B cell (primary cell): ENCODE results near the gene ACAP1. TPM values are rescaled to one million over a fixed set of nuclear protein-coding genes. Genes with fewer than 3 reads are reported as not detected.
A peak's percentile ranks its signal among the peaks of the same experiment; 100 is the strongest.

ENCODE experiments used
- ATAC-seq: fragments of 200-7000 bp; cut with Tn5 transposase; one replicate; pipeline ENCODE4 v1.10.0; 2021; ENCODE audit warnings: low read depth, mild to moderate bottlenecking, moderate number of reproducible peaks, moderate library complexity
- CTCF ChIA-PET: fragments of 350-600 bp; sonication (Branson Sonifier 250); formaldehyde crosslinking; loops from one replicate; lab custom pipeline; 2021; ENCODE audit warnings: antibody characterized with exemption, inconsistent platforms; lab: Charles Lee
- POLR2A ChIA-PET: fragments of 350-600 bp; sonication (Branson Sonifier 250); formaldehyde crosslinking; loops from one replicate; lab custom pipeline; 2021; ENCODE audit warnings: antibody characterized with exemption; lab: Charles Lee
- DNase-seq: peaks from one replicate; pipeline ENCODE4 v3.0.0; 2013
- H2AFZ ChIP-seq: 2 replicates; pipeline ENCODE4 v1.6.1; 2012; ENCODE audit warnings: mild to moderate bottlenecking, low read depth, low read length; ENCODE audit not compliant: insufficient read depth, poor library complexity, severe bottlenecking
- H3K27ac ChIP-seq, 2 donors: 1 replicate in 1 of 2; 2 replicates in 1 of 2; pipeline ENCODE4 v1.5.1; 2012 to 2013; ENCODE audit warnings: low read length in 2 of 2, mild to moderate bottlenecking in 2 of 2, moderate library complexity in 1 of 2
- H3K27me3 ChIP-seq, 4 experiments: fragments of 200-600 bp in 1 of 4; sonication (generic) in 1 of 4; replicated peaks in 1 of 4; 1 replicate in 2 of 4; 2 replicates in 2 of 4; pipeline versions ENCODE4 v1.6.1 to v1.7.0; 2013 to 2016; ENCODE audit warnings: low read length in 3 of 4, mild to moderate bottlenecking in 2 of 4, mixed read lengths in 1 of 4, moderate library complexity in 1 of 4; ENCODE audit not compliant: insufficient read depth in 4 of 4, control insufficient read depth in 3 of 4; ENCODE audit errors: control extremely low read depth in 1 of 4
- H3K36me3 ChIP-seq, 2 experiments: replicated peaks in 1 of 2; 1 replicate in 1 of 2; 2 replicates in 1 of 2; pipeline versions ENCODE4 v1.6.1 to v1.7.1; 2013; ENCODE audit warnings: low read length in 1 of 2; ENCODE audit not compliant: insufficient read depth in 2 of 2, control insufficient read depth in 1 of 2; ENCODE audit errors: control extremely low read depth in 1 of 2, extremely low read depth in 1 of 2
- H3K4me1 ChIP-seq, 2 donors: fragments of 200-600 bp in 1 of 2; sonication (generic) in 1 of 2; 1 replicate in 1 of 2; 2 replicates in 1 of 2; pipeline versions ENCODE4 v1.5.1 to v1.6.1; 2013 to 2017; ENCODE audit warnings: low read length in 2 of 2; ENCODE audit not compliant: control insufficient read depth in 2 of 2, insufficient read depth in 2 of 2
- H3K4me2 ChIP-seq: replicated peaks from 2 replicates; pipeline ENCODE3; 2012; ENCODE audit warnings: mild to moderate bottlenecking, low read depth, low read length; ENCODE audit not compliant: poor library complexity, severe bottlenecking
- H3K4me3 ChIP-seq, 5 experiments: fragments of 200-600 bp in 1 of 5; sonication (generic) in 1 of 5; 1 replicate in 3 of 5; 2 replicates in 2 of 5; pipeline versions ENCODE4 v1.5.1 to v1.7.0; 2011 to 2016; ENCODE audit warnings: low read length in 4 of 5, mild to moderate bottlenecking in 4 of 5, low read depth in 2 of 5, control low read depth in 1 of 5, moderate library complexity in 1 of 5; ENCODE audit not compliant: insufficient read depth in 1 of 5; ENCODE audit errors: control extremely low read depth in 1 of 5, extremely low read depth in 1 of 5
- H3K79me2 ChIP-seq: fragments of 200-600 bp; sonication (generic); one replicate; pipeline ENCODE4 v1.6.0; 2016; ENCODE audit warnings: low read length; ENCODE audit not compliant: control insufficient read depth, insufficient read depth
- H3K9ac ChIP-seq: fragments of 200-600 bp; sonication (generic); 2 replicates; pipeline ENCODE4 v1.6.1; 2017; ENCODE audit warnings: mild to moderate bottlenecking, low read length, moderate library complexity
- H3K9me3 ChIP-seq, 3 donors: one replicate each; pipeline versions ENCODE4 v1.6.1 to v1.7.1; 2013; ENCODE audit warnings: low read length in 2 of 3; ENCODE audit not compliant: control insufficient read depth in 2 of 3, insufficient read depth in 1 of 3; ENCODE audit errors: control extremely low read depth in 1 of 3
- H4K20me1 ChIP-seq: 2 replicates; pipeline ENCODE4 v1.6.0; 2012; ENCODE audit warnings: mild to moderate bottlenecking, low read length; ENCODE audit not compliant: insufficient read depth, control insufficient read depth, poor library complexity, severe bottlenecking
- H3K27ac Mint-ChIP-seq: one replicate; pipeline ENCODE4 v1.8.0; 2021; ENCODE audit warnings: mixed read lengths
- H3K27me3 Mint-ChIP-seq: one replicate; pipeline ENCODE4 v1.8.0; 2021; ENCODE audit warnings: mixed read lengths
- H3K4me1 Mint-ChIP-seq: one replicate; pipeline ENCODE4 v1.8.0; 2021; ENCODE audit warnings: mixed read lengths
- H3K4me3 Mint-ChIP-seq: one replicate; pipeline ENCODE4 v1.8.0; 2021; ENCODE audit warnings: mixed read lengths
- H3K9me3 Mint-ChIP-seq: one replicate; pipeline ENCODE4 v1.8.0; 2022; ENCODE audit warnings: mixed read lengths; ENCODE audit not compliant: insufficient read depth
- EZH2 ChIP-seq: IDR thresholded peaks from 2 replicates; pipeline ENCODE4 v1.6.1; 2012; ENCODE audit warnings: borderline replicate concordance, low read depth, mild to moderate bottlenecking, moderate library complexity, low read length; ENCODE audit not compliant: insufficient read depth, poor library complexity, severe bottlenecking
- WGBS: methylation state at CpG from one replicate; pipeline ENCODE4 v1.1.5; 2013; ENCODE audit warnings: missing lambda C conversion rate; ENCODE audit not compliant: insufficient coverage; 5-methylcytosine and 5-hydroxymethylcytosine counted together
- intact Hi-C: fragments of 100-400 bp; cut with micrococcal nuclease; formaldehyde crosslinking; loops from one replicate; pipeline ENCODE4 v1.10.0; 2022
- polyA plus RNA-seq: library from polyadenylated mRNA; depleted of rRNA; stranded (reverse); fragments of >200 nt; gene quantifications from 2 replicates; pipeline ENCODE4 v1.2.3, GENCODE V29; 2012
- total RNA-seq, 2 donors: library from RNA; stranded (reverse); fragments of 120-200 nt in 1 of 2; gene quantifications; 1 replicate in 1 of 2; 2 replicates in 1 of 2; pipeline versions ENCODE4 v1.2.3 to v1.2.4, GENCODE V29; 2013 to 2022
- TF ChIP-seq, protein P1 (sequence below): fragments of 200-600 bp; IDR thresholded peaks from one replicate; pipeline ENCODE4 v1.8.0; 2022; ENCODE audit warnings: antibody characterized with exemption, mild to moderate bottlenecking

The ACAP1 gene
- total and polyA plus RNA-seq, 2 donors (not counting 1 experiment from before 2014, with no cell fraction given) = 392 to 412 TPM

DNA sequence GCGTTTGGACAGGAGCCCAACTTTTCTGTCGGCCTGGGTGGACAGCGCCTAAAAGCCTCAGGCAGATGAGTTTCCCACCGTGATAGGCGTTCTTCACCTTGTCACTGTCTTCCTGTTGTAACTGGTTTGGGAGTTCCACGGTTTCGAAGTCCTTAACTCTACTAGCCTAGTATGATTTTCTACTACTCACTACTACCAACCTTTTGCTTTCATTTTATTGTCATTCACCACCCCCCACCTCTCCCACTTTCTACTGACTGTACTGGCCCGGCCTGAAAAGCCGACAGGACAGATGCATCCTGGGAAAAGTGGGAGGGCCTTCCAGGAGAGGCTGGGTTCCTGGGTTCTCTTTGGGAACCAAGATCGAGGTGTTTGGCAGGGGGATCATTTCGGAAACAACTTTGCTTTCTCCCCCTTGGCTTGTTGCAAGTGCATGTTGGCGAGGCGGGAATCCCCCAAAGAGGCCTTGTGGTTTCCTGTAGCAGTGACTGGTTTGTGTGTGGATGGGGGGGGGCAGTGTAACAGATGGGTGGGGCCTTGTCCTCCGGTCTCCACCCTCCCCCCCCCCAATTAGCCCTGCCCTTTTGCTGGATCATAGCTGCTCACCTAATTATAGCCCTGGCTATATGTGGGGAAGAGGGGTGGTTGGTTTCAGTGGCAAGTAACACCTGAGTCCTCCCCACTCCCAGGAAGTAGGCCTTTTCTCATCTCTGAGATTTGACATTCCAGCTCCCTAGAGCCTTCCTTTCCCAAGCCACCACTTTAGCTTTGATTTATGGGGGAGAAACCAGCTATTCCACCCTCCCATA lies 27.5 kb upstream of the ACAP1 start:
- Histone ChIP-seq H3K4me2 (peak overlapping the region; percentile 93), H3K36me3 (peaks cover 5 to 46% of the 10 kb centered on the region in 2 experiments), H3K9ac (peak overlapping the region; percentile 97), H2AFZ (no peak overlapping the region), H3K4me3 (peak overlapping the region; percentile 81 to 96 (median 94)), H3K79me2 (peaks cover 57% of the 10 kb centered on the region), H3K27ac (peak overlapping the region; percentile 98 to 99), H3K27me3 (no peaks in the 10 kb centered on the region), H3K4me1 (peaks cover 19 to 50% of the 10 kb centered on the region in 2 donors), H3K9me3 (no peaks in the 10 kb centered on the region), H4K20me1 (peaks cover 57% of the 10 kb centered on the region)
- DNase-seq = peak; percentile 94
- Mint-ChIP-seq H3K4me1 (peaks cover 55% of the 10 kb centered on the region), H3K9me3 (no peaks in the 10 kb centered on the region), H3K27ac (peak overlapping the region; percentile 97), H3K4me3 (peak overlapping the region; percentile 95), H3K27me3 (no peaks in the 10 kb centered on the region)
- POLR2A ChIA-PET = interaction anchor here (0.6 to 1.9 kb wide), 10 partner anchors 13 to 864 kb away, joined by 3 to 18 read pairs (median 6); partner anchors contain the start of genes ACAP1, DVL2, MPDU1 and NEURL4
- CTCF ChIA-PET = interaction anchor here (0.9 to 1.9 kb wide), 7 partner anchors 13 to 45 kb away, joined by 3 to 5 read pairs (median 4); no protein-coding TSS in a partner anchor
- TF ChIP-seq, protein P1, sequence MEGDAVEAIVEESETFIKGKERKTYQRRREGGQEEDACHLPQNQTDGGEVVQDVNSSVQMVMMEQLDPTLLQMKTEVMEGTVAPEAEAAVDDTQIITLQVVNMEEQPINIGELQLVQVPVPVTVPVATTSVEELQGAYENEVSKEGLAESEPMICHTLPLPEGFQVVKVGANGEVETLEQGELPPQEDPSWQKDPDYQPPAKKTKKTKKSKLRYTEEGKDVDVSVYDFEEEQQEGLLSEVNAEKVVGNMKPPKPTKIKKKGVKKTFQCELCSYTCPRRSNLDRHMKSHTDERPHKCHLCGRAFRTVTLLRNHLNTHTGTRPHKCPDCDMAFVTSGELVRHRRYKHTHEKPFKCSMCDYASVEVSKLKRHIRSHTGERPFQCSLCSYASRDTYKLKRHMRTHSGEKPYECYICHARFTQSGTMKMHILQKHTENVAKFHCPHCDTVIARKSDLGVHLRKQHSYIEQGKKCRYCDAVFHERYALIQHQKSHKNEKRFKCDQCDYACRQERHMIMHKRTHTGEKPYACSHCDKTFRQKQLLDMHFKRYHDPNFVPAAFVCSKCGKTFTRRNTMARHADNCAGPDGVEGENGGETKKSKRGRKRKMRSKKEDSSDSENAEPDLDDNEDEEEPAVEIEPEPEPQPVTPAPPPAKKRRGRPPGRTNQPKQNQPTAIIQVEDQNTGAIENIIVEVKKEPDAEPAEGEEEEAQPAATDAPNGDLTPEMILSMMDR = no peak
- no peak for TF ChIP-seq EZH2
- WGBS = 0% methylated on average over 8 of the region's 14 CpGs
- intact Hi-C loops = loop anchor here (5.0 kb wide), 1 partner anchor 148 kb away; no protein-coding TSS in a partner anchor
- ATAC-seq = peak; percentile 26
